GM21360 (cell line): ENCODE data around the gene ZSCAN5B.
A peak's percentile ranks its signal among the peaks of the same experiment; 100 is the strongest.

ENCODE experiments used
- ATAC-seq: cut with Tn5 transposase; IDR thresholded peaks from one replicate; pipeline ENCODE4 v1.9.1; 2021; ENCODE audit warnings: mild to moderate bottlenecking, moderate library complexity; ENCODE audit not compliant: unreplicated experiment

ZSCAN5B gene

GRCh38 chr19:56147307-56147706 is 50.3 kb downstream of the ZSCAN5B start:
- no peak for ATAC-seq

DNA sequence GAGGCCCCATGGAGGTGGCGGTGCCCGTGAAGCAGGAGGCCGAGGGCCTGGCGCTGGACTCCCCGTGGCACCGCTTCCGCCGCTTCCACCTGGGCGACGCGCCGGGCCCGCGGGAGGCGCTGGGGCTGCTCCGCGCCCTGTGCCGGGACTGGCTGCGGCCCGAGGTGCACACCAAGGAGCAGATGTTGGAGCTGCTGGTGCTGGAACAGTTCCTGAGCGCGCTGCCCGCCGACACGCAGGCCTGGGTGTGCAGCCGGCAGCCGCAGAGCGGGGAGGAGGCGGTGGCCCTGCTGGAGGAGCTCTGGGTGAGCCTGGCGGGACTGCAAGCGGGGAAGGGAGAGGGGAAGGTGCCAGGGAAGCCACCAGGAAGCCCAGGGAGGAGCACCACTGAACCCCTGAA is 50.7 kb downstream of the ZSCAN5B start:
- no peak for ATAC-seq

DNA sequence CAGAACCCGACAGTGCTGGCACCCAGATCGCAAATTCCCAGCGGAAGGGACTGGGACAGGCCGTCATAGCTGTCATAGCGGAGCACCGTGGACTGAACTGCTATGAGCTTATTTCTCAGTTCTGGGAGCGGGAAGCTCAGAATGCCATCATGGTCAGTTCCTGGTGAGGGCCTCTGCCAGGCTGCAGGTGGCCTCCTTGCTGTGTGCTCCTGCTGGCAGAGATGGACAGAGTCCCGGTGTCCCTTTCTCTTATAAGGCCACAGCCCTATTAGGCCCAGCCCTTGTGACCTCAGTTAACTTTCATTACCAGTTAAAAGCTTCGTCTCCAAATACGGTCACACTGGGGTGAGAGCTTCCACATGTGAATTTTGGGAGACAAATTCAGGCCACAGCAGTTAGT is 51.9 kb downstream of the ZSCAN5B start:
- no peak for ATAC-seq

DNA sequence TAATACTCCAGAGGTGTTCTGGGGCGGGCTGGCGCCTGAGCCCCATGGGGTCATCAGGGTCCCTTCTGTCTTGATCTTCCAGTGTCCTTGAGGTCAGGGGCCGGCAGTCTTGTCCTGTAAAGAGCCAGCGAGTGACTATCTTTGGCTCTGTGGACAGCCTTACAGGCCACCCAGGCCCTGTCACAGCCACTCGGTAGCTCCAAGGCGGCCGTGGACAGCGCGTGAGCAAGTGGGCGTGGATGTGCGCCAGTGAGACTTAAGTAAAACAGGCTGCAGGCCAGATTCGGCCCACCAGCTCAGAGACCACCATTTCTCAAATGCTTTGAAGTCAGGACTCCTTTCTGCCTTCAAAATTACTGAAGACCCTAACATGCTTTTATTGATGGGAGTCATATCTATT is 52.8 kb downstream of the ZSCAN5B start:
- no peak for ATAC-seq

DNA sequence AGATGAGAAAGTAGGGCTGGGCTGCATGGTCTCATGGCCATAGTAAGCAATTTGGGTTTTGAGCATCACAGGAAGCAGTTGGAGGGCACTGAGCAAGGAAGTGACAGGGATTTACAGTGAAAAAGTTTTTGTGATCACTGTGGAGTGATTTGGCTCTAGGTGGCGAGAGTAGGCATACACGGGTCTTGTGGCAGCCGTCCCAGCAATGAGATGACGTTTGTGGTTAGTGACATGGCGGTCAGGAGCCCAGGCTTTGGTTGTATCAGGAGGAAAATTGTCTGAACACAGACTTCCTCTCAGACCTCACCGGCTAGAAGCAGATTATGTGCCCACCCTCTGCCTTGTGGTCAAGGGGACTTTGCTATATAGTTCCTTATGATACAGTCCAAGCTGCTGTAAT is 53.2 kb downstream of the ZSCAN5B start:
- ATAC-seq, result no peak

GRCh38 chr19:56142897-56143434 is 54.6 kb downstream of the ZSCAN5B start:
- ATAC-seq, result no peak

DNA sequence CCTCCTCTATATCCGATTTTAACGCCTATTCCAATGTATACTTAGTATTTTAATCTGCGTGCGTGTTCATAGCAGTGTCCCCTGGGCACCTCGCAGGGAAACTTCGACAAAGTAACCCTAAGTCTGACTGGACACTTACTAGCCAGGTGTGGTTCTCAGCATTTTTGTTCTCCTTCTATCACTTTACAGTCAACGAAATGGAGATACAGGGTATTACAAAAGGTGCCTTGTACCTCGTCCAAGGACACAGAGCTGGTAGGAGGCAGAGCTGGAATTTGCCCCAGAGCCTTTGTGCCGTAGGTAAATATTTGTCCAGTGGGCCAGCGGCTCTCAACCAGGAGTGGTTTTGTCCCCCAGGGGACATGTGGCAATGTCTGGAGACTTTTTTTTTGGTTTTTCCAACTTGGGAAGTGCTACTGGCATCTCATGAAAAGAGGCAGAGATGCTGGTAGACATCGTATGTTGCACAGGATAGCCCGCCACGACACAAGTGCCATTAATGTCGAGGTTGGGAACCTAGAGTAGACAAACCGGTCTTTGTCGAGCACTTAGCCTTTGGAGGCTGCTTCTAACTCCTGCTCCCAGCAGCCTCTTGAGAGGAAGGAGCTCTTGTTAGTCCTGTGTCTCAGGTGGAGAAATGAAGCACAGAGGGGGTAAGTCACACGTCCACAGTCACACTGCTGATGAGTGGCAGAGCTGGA is 55.3 kb downstream of the ZSCAN5B start:
- ATAC-seq, result no peak

GRCh38 chr19:56141417-56141993 is 56.1 kb downstream of the ZSCAN5B start:
- ATAC-seq, result no peak

- peak; percentile 87 for ATAC-seq
Measured at GRCh38 chr19:56140583-56141416, 56.8 kb downstream of the ZSCAN5B start, which contains the start of gene ZNF444. Gene ZNF444 (plus strand): TSS chr19:56141287. CDS start chr19:56146912, 5,625 bp downstream.

GRCh38 chr19:56139847-56140582 is 57.6 kb downstream of the ZSCAN5B start:
- ATAC-seq, result no peak
